Non-pigmented ciliary epithelial cell (primary cell): ENCODE measurements around the gene PRSS8.
"Not testable (repeated sequence)": the region's sequence is repeated elsewhere in the genome, so short reads cannot be mapped to it uniquely, and the experiment has no call there.

Source experiments
- DNase-seq: peaks from one replicate; pipeline ENCODE4 v3.0.0-alpha.2; 2010; ENCODE audit warnings: low read depth

The PRSS8 gene

GRCh38 chr16:31135535-31136286 is at the start of gene PRSS8:
Gene PRSS8, minus strand, starts transcription at chr16:31135727. Its CDS starts 229 bp downstream, at chr16:31135498.
- DNase-seq = no peak

DNA sequence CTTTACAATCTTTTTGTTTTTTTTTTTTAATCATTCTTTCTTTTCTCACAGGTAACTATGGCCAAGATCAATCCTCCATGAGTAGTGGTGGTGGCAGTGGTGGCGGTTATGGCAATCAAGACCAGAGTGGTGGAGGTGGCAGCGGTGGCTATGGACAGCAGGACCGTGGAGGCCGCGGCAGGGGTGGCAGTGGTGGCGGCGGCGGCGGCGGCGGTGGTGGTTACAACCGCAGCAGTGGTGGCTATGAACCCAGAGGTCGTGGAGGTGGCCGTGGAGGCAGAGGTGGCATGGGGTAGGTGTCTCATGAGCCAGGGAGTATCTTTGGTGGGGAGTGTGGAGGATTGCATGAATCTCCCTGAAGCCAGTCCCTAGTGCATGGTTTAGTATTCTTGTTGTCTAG is 49.4 kb upstream of the PRSS8 start:
- no peak for DNase-seq

GRCh38 chr16:31183432-31184428 is 48.2 kb upstream of the PRSS8 start:
- DNase-seq = no peak

- DNase-seq = no peak
These were observed 46.9 kb upstream of the PRSS8 start for GRCh38 chr16:31182391-31182790.

- DNase-seq = no peak
These were observed 45.7 kb upstream of the PRSS8 start for GRCh38 chr16:31181102-31181830.

GRCh38 chr16:31179747-31180459 is 44.4 kb upstream of the PRSS8 start, which contains the start of gene FUS:
Gene FUS, plus strand, starts transcription at chr16:31180139. Its CDS starts 76 bp downstream, at chr16:31180215.
- DNase-seq = peak; percentile 36

DNA sequence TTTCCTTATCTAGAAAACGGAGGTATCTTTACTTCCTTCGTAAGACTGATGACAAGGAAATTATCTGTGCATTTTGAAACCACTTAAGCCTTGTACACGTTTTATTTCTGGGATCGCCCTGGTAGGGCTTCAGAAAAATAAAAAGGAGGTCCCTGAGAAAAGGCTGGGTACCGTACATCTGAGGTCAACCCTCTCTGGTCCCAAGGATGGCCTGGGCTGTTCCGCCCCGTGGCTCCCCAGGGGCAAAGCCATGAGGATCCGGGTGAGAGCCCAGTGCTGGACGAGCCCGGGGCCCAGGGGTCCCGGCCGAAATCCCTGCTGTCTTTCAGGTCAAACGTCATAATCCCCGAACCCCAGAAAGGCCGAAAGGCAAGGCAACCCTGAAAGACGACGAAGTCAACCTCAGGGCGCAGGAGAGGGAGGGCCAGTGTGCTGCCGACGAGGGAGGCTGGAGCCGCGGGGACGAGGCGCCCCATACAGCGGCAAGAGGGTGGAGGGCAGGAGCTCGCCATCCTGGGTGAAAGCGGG is 43.8 kb upstream of the PRSS8 start:
- DNase-seq = no peak

DNA sequence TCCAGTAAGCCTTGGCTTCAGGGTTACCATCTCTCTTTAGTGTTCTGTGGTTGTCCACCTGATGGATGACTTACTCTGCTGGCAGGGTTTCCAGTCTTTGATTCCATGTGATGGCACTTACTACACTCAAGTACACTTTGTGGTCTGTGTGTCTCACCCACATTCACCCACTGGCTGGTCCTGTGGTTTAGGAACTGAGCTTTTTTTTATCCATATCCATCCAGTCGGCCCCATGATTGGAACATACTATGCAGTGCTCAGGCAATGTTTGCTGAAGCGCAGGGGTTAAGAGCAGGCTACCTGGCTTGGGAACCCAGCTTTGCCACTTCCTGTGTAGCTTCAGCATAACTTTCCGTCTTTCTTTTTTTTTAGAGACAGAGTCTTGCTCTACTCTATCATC is 41.6 kb upstream of the PRSS8 start:
- no peak for DNase-seq

DNA sequence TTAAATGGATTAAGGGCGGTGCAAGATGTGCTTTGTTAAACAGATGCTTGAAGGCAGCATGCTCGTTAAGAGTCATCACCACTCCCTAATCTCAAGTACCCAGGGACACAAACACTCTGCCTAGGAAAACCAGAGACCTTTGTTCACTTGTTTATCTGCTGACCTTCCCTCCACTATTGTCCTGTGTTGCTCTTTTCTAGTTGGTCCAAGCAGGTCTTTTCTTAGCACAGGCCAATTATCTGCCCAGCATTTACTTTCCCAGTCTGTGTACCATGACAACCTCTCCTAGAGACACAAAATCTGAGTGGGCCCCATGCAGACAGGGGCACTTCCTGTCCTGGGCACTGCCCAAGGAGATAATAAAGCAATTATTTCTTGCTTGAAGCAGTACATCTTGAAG is 34.5 kb upstream of the PRSS8 start:
- not testable (repeated sequence) for DNase-seq

DNA sequence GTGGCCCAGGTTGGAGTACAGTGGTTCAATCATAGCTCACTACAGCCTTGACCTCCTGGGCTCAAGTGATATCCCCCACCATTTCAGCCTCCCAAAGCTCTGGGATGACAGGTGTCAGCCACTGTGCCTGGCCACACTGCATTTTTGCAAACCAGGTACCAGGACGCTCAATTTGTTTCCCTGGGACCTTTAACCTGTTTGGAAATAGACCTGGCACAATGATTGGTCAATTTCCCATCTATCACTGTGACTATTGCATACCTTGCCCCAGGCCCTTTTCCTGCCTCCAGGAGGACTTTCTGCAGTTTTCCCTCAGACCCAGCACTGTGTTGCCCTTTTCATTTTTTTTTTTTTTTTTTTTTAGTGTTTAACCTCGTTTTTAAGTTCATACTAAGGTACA is 33.3 kb upstream of the PRSS8 start:
- DNase-seq = no peak

GRCh38 chr16:31167315-31167714 is 31.8 kb upstream of the PRSS8 start:
- no peak for DNase-seq

GRCh38 chr16:31157136-31157535 is 21.6 kb upstream of the PRSS8 start:
- no peak for DNase-seq

- not testable (repeated sequence) for DNase-seq
These were observed 15.4 kb upstream of the PRSS8 start for GRCh38 chr16:31150976-31151375.

DNA sequence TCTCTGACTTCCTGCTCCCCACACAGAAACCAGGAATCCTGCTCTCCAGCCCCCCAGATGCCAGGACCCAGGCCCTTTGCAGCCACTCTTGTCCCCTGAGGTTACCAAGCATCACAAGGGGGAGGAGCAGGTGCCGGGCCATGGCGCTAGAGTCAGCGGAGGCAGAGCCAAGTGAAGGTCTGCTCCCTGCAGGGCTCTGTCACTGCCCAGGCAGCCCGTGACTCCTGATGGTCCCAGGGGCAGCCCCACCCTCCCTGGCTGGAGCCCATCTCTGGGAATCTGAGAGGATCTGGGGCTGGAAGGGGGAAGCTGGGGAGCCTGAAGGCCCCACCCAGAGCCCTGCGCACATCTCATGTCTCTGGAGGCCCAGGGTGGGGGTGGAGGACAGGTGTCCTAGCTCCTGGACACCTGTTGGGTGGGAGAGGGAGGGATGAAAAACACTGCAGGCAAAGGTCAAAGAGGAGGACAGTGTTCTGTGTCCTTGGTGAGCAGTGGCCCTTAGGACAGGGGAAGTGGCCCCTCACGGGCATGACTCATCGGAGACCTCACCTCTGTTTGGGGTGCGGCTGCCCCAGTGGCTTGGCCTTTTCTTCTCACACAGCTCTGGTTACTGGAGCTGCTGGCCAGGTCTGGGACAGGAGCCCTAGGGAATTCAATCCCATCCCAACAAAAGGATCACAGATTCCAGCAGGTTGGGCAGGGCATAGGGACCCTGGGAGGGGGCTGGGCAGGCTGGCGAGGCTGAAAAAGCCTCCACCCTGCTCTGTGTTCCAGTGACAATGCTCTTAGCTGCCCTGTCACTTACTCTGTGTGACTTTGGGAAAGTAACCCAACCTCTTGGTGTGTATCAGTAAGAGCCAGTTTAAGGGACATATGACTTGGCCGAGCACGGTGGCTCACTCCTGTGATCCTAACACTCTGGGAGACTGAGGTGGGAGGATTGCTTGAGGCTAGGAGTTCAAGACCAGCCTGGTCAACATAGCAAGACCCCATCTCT is 14.7 kb upstream of the PRSS8 start, which contains the start of gene PRSS36:
TSS of gene PRSS36 (minus strand) at position 173 of the 997 bp plus-strand sequence. CDS start at position 142, 31 bp downstream.
- DNase-seq = no peak

DNA sequence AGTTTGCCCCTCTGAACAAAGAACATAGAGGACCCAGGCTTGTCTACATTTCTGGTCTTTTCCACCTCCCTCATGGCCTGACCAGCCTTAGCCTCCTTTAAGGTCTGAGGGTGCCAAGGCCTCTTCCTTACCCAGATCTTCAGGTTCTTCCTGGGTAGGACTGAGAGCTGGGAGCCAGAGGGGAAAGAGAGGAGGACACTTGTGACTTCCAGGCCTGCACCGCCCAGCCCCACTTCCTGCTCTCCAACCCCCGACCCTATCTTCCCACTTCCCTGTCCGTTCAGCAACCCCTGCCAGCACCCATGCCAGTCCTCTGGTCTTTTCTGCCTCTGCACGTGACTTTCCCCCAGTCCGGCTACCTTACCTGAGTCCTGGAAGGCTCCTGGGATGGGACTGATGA is 13.8 kb upstream of the PRSS8 start:
- DNase-seq = no peak

GRCh38 chr16:31148896-31149295 is 13.4 kb upstream of the PRSS8 start:
- no peak for DNase-seq

- DNase-seq = no peak
These were observed 12.8 kb upstream of the PRSS8 start for GRCh38 chr16:31148281-31148728.

- DNase-seq = no peak
These were observed 12.0 kb upstream of the PRSS8 start for GRCh38 chr16:31147574-31147973.

- DNase-seq = no peak
These were observed 10.0 kb upstream of the PRSS8 start for GRCh38 chr16:31145398-31145990.
